Measurements from ENCODE around the gene DDX3X. TPM values are rescaled to one million over a fixed set of nuclear protein-coding genes. Genes with fewer than 3 reads are reported as not detected.

Gene DDX3X
- total and polyA plus RNA-seq, 2 of the 13 experiments (the other 11 are each of a cell fraction or from before 2014, with no cell fraction given) = 53.5 to 239 TPM

- TF ChIP-seq ZNF777 (CRISPR knock-in tag; IDR thresholded peaks at IDR 0.05) (peak; percentile 83), SALL1 (CRISPR knock-in tag; IDR thresholded peaks at IDR 0.05) (peak; percentile 41), ZBTB7A (CRISPR knock-in tag; IDR thresholded peaks at IDR 0.05) (no peak), ZBTB44 (CRISPR knock-in tag; IDR thresholded peaks at IDR 0.05) (no peak), GABPB1 (CRISPR knock-in tag; IDR thresholded peaks at IDR 0.05) (peak; percentile 74; the same call in 1 of the 2 replicates), HDAC2 (CRISPR knock-in tag; IDR thresholded peaks at IDR 0.05) (no peak), CCAR2 (optimal IDR thresholded peaks at IDR 0.05; ENCODE audit: low read depth, low read length) (no peak), RFX3 (CRISPR knock-in tag; IDR thresholded peaks at IDR 0.05) (peak; percentile 67; the same call in 1 of the 2 replicates), NFIC (IDR thresholded peaks at IDR 0.05; ENCODE audit: low read length) (no peak), MAZ (IDR thresholded peaks at IDR 0.05; ENCODE audit: borderline replicate concordance, low read depth, low read length) (peak; percentile 72; the same call in 1 of the 2 replicates), MAZ (CRISPR knock-in tag; IDR thresholded peaks at IDR 0.05; ENCODE audit: low read depth) (0 out of 2 replicates have a peak, but pooled peaks have one; percentile 61), MYPOP (CRISPR knock-in tag; IDR thresholded peaks at IDR 0.05) (peak; percentile 36; the same call in 1 of the 2 replicates), FOXJ3 (CRISPR knock-in tag; IDR thresholded peaks at IDR 0.05; ENCODE audit: borderline replicate concordance) (no peak), ZNF232 (CRISPR knock-in tag; IDR thresholded peaks at IDR 0.05; ENCODE audit: borderline replicate concordance) (no peak), MTF2 (CRISPR knock-in tag; IDR thresholded peaks at IDR 0.05; ENCODE audit: borderline replicate concordance) (no peak), TBX3 (IDR thresholded peaks at IDR 0.05; ENCODE audit: borderline replicate concordance) (peak; percentile 58), MAF1 (CRISPR knock-in tag; IDR thresholded peaks at IDR 0.05; ENCODE audit: borderline replicate concordance) (0 out of 2 replicates have a peak, but pooled peaks have one; percentile 52), ZNF496 (CRISPR knock-in tag; IDR thresholded peaks at IDR 0.05; ENCODE audit: insufficient replicate concordance) (no peak), ZNF468 (CRISPR knock-in tag; IDR thresholded peaks at IDR 0.05) (no peak), ARNTL (CRISPR knock-in tag; IDR thresholded peaks at IDR 0.05) (peak; percentile 77), PHF8 (CRISPR knock-in tag; IDR thresholded peaks at IDR 0.05) (peak; percentile 83), GABPA (IDR thresholded peaks at IDR 0.05; ENCODE audit: low read depth, low read length) (no peak), GABPA (CRISPR knock-in tag; IDR thresholded peaks at IDR 0.05; ENCODE audit: low read depth) (no peak), ZNF281 (CRISPR knock-in tag; IDR thresholded peaks at IDR 0.05; ENCODE audit: borderline replicate concordance) (peak; percentile 41; the same call in 1 of the 2 replicates), ZNF724P (CRISPR knock-in tag; IDR thresholded peaks at IDR 0.05; ENCODE audit: borderline replicate concordance) (no peak), TBP (CRISPR knock-in tag; IDR thresholded peaks at IDR 0.05) (no peak)
These were observed 789 bp upstream of the DDX3X start (continued) for GRCh38 chrX:41333003-41333743.

Measured in HepG2 (cell line).